HFFc6 (cell line): Measurements from ENCODE around the gene P3H1. TPM values are rescaled to one million over a fixed set of nuclear protein-coding genes. Genes with fewer than 3 reads are reported as not detected.

ENCODE experiments used
- DNase-seq: peaks from one replicate; pipeline ENCODE4 v3.0.0-alpha.2; 2018
- H3K27ac Mint-ChIP-seq: 2 replicates; pipeline ENCODE4 v1.8.0; 2020; ENCODE audit warnings: mild to moderate bottlenecking, mixed read lengths
- H3K27me3 Mint-ChIP-seq: 2 replicates; pipeline ENCODE4 v1.8.0; 2021; ENCODE audit warnings: mild to moderate bottlenecking, moderate library complexity, mixed read lengths; ENCODE audit not compliant: insufficient read depth
- H3K36me3 Mint-ChIP-seq: 2 replicates; pipeline ENCODE4 v1.8.0; 2021; ENCODE audit warnings: low read depth, mixed read lengths
- H3K4me1 Mint-ChIP-seq: 2 replicates; pipeline ENCODE4 v1.8.0; 2020; ENCODE audit warnings: low read depth, mixed read lengths
- H3K4me3 Mint-ChIP-seq: 2 replicates; pipeline ENCODE4 v1.8.0; 2020; ENCODE audit warnings: mild to moderate bottlenecking, moderate library complexity, mixed read lengths
- H3K9me3 Mint-ChIP-seq: 2 replicates; pipeline ENCODE4 v1.8.0; 2020; ENCODE audit warnings: mild to moderate bottlenecking, mixed read lengths
- total RNA-seq, 6 experiments: library from RNA; stranded (reverse); fragmentation: NEBNext Ultra II Directional; extraction: Animal tissue kit (Norgen Biotek cat#: 25700); gene quantifications; 2 replicates in 1 of 6; 3 replicates in 5 of 6; pipeline ENCODE4 v1.2.3, GENCODE V29; 2021
- TF ChIP-seq, protein P1 (sequence below): fragments of 200-600 bp; sonication (generic); IDR thresholded peaks from 2 replicates; pipeline ENCODE4 v1.5.0; 2021; ENCODE audit warnings: antibody characterized with exemption, mild to moderate bottlenecking

Gene P3H1
- total RNA-seq, 6 experiments from 2014 or later: 115 to 169 (median 126) TPM

GRCh38 chr1:42780176-42780575 lies 13.3 kb upstream of the P3H1 start:
- no peak for DNase-seq
- Mint-ChIP-seq H3K9me3 (no peaks in the 10 kb centered on the region), H3K36me3 (peaks cover 12% of the 10 kb centered on the region), H3K4me1 (no peaks in the 10 kb centered on the region), H3K27ac (no peak overlapping the region), H3K4me3 (no peak overlapping the region), H3K27me3 (no peaks in the 10 kb centered on the region; the same call in 1 of the 2 replicates)
- TF ChIP-seq, protein P1, sequence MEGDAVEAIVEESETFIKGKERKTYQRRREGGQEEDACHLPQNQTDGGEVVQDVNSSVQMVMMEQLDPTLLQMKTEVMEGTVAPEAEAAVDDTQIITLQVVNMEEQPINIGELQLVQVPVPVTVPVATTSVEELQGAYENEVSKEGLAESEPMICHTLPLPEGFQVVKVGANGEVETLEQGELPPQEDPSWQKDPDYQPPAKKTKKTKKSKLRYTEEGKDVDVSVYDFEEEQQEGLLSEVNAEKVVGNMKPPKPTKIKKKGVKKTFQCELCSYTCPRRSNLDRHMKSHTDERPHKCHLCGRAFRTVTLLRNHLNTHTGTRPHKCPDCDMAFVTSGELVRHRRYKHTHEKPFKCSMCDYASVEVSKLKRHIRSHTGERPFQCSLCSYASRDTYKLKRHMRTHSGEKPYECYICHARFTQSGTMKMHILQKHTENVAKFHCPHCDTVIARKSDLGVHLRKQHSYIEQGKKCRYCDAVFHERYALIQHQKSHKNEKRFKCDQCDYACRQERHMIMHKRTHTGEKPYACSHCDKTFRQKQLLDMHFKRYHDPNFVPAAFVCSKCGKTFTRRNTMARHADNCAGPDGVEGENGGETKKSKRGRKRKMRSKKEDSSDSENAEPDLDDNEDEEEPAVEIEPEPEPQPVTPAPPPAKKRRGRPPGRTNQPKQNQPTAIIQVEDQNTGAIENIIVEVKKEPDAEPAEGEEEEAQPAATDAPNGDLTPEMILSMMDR: no peak

DNA sequence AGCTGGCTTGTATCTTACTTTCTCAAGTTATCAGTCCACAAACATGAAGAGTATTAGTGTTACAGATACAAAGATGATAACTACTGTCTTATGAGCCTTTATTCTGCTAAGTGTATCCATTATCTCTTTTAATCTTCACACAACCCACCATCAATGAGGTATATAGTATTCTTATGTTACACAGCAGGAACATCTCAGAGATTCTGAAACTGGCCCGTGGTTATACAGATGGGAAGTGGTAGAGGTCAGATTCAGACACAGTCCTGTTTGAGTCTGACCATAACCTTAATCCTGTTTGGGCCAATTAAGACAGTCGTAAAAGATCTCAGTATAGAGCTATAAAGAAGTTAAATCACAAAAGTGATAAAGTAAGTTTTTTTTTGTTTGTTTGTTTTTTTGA lies 12.9 kb upstream of the P3H1 start:
- TF ChIP-seq, protein P1: no peak
- no peak for DNase-seq
- Mint-ChIP-seq H3K4me3 (no peak overlapping the region), H3K4me1 (no peaks in the 10 kb centered on the region), H3K9me3 (no peaks in the 10 kb centered on the region), H3K27ac (no peak overlapping the region), H3K36me3 (peaks cover 16% of the 10 kb centered on the region), H3K27me3 (no peaks in the 10 kb centered on the region; the same call in 1 of the 2 replicates)

GRCh38 chr1:42777852-42778251 lies 11.0 kb upstream of the P3H1 start:
- H3K27ac Mint-ChIP-seq: no peak overlapping the region
- peaks cover 18% of the 10 kb centered on the region for H3K36me3 Mint-ChIP-seq
- TF ChIP-seq, protein P1: peak; percentile 85
- H3K4me3 Mint-ChIP-seq: no peak overlapping the region
- peak; percentile 31 for DNase-seq
- H3K27me3 Mint-ChIP-seq: no peaks in the 10 kb centered on the region; the same call in 1 of the 2 replicates
- no peaks in the 10 kb centered on the region for H3K9me3 Mint-ChIP-seq
- H3K4me1 Mint-ChIP-seq: no peaks in the 10 kb centered on the region

DNA sequence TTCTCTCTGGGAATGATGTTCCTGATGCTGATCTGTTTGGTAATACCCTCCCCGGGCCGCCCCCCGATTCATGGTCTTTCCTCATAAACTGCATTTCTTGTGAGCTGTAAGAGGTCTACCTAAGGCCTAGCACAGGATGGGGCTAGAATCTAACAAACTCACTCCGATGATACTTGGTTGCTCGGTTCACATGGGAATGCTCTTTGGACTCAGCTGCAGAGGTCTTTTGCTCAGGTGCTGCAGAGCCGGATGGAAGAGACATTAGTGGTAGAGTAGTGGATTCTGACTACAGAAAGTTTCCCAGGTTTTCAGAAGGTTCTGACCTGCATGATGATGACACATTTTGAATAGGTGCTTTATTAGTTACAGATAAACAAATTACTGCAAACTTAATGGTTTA lies 9.7 kb upstream of the P3H1 start:
- Mint-ChIP-seq H3K36me3 (peaks cover 18% of the 10 kb centered on the region), H3K4me1 (no peaks in the 10 kb centered on the region)
- TF ChIP-seq, protein P1: no peak

DNA sequence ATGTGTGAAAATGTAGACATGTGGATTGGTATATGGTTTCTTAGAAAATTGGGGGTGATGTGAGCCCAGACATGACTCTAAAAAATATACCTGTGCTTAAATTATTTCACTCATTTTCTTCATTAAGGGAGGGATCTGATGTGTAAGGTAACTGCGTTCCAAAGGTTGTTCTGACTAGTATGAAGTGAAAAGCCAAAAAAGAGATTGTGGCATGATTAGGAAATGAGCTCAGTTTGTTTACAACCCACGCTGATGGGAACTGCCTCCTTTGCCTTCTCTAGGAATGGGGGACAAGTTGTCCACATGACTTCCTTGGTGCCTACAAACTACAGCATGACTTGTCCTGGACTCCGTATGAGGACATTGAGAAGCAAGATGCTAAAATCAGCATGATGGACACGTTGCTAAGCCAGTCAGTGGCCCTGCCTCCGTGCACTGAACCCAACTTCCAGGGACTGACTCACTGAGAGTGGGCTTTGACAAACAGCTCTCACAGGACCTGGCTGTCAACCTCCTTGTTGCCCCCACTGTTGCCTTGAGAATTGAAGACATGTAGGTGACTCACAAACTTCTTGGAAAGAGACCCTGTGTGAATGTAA lies 8.2 kb upstream of the P3H1 start:
- H3K9me3 Mint-ChIP-seq: no peaks in the 10 kb centered on the region
- no peaks in the 10 kb centered on the region for H3K27me3 Mint-ChIP-seq
- no peak for DNase-seq
- H3K4me3 Mint-ChIP-seq: no peak overlapping the region
- H3K4me1 Mint-ChIP-seq: peaks cover 6% of the 10 kb centered on the region
- peaks cover 25% of the 10 kb centered on the region for H3K36me3 Mint-ChIP-seq
- H3K27ac Mint-ChIP-seq: no peak overlapping the region
- TF ChIP-seq, protein P1: no peak

More for the DNA sequence above, 9.7 kb upstream of the P3H1 start:
- H3K4me3 Mint-ChIP-seq: no peak overlapping the region
- H3K27ac Mint-ChIP-seq: no peak overlapping the region
- no peaks in the 10 kb centered on the region for H3K27me3 Mint-ChIP-seq
- DNase-seq: no peak
- no peaks in the 10 kb centered on the region for H3K9me3 Mint-ChIP-seq
